HG02943 (cell line): ENCODE data around the gene IRS2.

Experiments used
- ATAC-seq: cut with Tn5 transposase; IDR thresholded peaks from one replicate; pipeline ENCODE4 v1.9.1; 2021; ENCODE audit warnings: mild to moderate bottlenecking, low read depth, moderate library complexity; ENCODE audit not compliant: unreplicated experiment

Gene IRS2

GRCh38 chr13:109707742-109708617 lies 78.4 kb downstream of the IRS2 start:
- ATAC-seq, result no peak

DNA sequence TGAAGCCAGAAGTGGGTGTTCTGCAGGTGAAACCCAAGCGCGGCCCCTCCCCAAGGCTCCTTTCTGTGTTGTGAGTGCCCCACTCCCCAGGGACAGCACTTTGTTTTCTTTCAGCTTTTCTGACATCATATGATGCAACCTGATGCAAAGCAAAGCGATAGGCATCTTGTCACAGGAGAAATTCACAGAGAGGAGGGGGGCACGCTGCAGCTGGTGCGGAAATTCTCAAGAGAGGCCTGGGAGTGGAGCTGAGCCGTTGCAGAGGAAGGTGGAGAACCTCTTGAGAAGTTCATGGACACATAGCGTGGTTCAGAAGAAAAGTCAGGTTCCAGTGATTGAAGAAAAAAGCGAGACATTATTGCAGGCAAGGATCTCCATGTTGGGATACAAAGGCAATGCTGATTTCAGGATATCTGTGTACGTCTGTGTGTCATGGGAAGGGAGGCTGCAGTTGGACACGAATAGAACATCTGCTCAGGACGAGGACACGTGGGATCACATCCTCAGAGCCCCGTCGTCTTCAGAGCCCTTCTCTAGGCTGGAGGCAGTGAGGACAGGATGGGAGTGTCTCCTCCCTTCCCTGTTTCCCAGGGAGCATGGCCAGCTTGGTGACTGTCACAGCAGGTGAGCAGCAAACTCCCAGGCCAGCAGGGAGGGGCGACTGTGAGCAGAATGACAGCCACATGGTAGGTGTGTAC lies 79.2 kb downstream of the IRS2 start:
- ATAC-seq, result no peak

DNA sequence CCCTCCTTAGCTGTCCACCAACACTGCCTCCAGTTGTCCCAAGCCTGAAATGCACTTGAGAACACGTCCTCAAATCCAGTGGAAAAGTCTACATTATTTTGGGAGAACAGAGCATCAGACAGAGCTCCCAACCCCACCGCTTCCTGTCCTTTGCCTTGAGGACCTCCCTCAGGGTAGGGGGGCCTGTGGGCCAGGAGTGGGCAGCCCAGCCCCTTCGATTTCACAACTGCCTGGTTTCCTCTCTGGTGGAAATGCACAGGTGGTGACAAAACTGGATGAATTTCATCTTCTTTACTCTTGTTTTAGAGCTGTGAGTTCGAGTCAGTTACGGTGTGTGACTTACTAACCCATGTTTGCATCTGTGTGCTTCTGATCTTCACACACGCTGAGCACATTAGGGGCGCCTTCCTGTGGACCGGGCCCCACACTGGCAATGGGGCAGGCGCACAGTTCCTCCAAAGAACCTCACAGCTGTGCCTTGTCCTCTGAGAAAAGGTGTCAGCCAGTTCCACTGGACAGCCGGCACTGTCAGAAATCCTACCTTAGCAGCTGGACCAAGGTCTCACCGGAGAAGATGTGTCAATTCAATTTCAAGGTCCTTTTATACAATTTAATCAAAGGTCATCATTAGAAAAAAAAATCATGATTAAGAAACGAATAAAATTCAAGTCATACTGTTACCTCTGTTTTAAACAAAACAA lies 80.2 kb downstream of the IRS2 start:
- no peak for ATAC-seq

- ATAC-seq, result no peak
Measured at GRCh38 chr13:109704771-109705635, 81.4 kb downstream of the IRS2 start.

DNA sequence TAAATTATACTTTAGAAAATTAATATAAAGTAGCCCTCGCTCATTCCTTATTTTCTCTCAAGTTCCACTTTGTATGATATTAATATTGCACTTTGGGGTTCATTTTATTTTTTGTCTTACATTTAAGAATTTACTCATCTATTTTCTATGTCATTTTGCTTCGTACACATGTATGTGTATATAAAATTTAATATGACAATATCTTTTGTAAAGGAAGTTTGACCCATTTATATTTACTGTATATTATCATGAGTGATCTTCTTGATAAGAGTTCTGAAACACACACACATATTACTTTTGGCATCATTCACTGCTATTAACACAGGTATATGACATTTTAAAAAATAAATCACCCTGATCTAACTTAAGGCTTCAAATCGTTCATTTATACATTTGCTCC lies 83.1 kb downstream of the IRS2 start:
- ATAC-seq, result no peak
